HG02642 (cell line): ENCODE measurements around the gene ZNF681.
"Not testable (repeated sequence)": the region's sequence is repeated elsewhere in the genome, so short reads cannot be mapped to it uniquely, and the experiment has no call there.

Experiments used
- ATAC-seq: cut with Tn5 transposase; IDR thresholded peaks from one replicate; pipeline ENCODE4 v1.9.1; 2021; ENCODE audit warnings: mild to moderate bottlenecking; ENCODE audit not compliant: unreplicated experiment, poor library complexity

The ZNF681 gene

DNA sequence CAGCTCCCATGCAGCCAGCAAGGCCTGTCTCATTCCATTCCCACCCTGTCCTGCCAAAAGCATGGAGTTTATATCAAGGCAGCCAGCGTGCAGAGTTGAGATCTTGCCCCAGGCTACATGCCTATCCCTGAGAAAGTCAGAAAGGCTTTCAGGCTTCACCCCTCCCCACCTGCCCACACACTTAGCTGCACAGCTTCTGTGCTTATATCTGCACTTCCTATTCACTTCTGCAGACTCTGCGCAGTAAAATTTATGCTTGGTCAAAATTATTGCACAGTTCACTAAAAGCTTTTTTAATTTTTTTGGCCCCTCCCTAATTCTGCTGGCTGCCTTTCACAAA is 59.2 kb downstream of the ZNF681 start:
- no peak for ATAC-seq

GRCh38 chr19:23698711-23699520 is 59.8 kb downstream of the ZNF681 start:
- ATAC-seq = no peak

DNA sequence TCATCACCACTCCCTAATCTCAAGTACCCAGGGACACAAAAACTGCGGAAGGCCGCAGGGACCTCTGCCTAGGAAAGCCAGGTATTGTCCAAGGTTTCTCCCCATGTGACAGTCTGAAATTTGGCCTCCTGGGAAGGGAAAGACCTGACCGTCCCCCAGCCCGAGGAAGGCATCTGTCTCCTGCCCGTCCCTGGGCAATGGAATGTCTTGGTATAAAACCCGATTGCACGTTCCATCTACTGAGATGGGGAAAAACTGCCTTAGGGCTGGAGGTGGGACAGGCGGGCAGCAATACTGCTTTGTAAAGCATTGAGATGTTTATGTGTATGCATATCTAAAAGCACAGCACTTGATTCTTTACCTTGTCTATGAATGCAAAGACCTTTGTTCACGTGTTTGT is 65.8 kb downstream of the ZNF681 start:
- not testable (repeated sequence) for ATAC-seq
